ENCODE results near the gene ZSCAN10. TPM values are rescaled to one million over a fixed set of nuclear protein-coding genes. Genes with fewer than 3 reads are reported as not detected.

Gene ZSCAN10
- total and polyA plus RNA-seq, 2 of the 13 experiments (the other 11 are each of a cell fraction or from before 2014, with no cell fraction given) = not detected

GRCh38 chr16:3086596-3087242 lies 12.4 kb downstream of the ZSCAN10 start (continued):
- TF ChIP-seq KDM2A (CRISPR knock-in tag; IDR thresholded peaks at IDR 0.05; ENCODE audit: borderline replicate concordance, low read depth) = peak; percentile 64; the same call in 1 of the 2 replicates
- no peak for TF ChIP-seq NCOA2 (CRISPR knock-in tag; IDR thresholded peaks at IDR 0.05)
- no peak for TF ChIP-seq ZNF431 (CRISPR knock-in tag; IDR thresholded peaks at IDR 0.05; ENCODE audit: borderline replicate concordance, low read depth)
- peak; percentile 61 for TF ChIP-seq GABPB1 (CRISPR knock-in tag; IDR thresholded peaks at IDR 0.05)
- TF ChIP-seq ZNF839 (CRISPR knock-in tag; IDR thresholded peaks at IDR 0.05; ENCODE audit: borderline replicate concordance) = no peak
- TF ChIP-seq THYN1 (CRISPR knock-in tag; IDR thresholded peaks at IDR 0.05; ENCODE audit: borderline replicate concordance, low read depth) = no peak
- no peak for TF ChIP-seq MBNL3 (CRISPR knock-in tag; conservative IDR thresholded peaks at IDR 0.05)
- TF ChIP-seq TOPORS (CRISPR knock-in tag; IDR thresholded peaks at IDR 0.05) = no peak; the same call in 1 of the 2 replicates
- TF ChIP-seq TIGD3 (CRISPR knock-in tag; IDR thresholded peaks at IDR 0.05; ENCODE audit: borderline replicate concordance) = no peak
- no peak for TF ChIP-seq DBP (CRISPR knock-in tag; IDR thresholded peaks at IDR 0.05; ENCODE audit: not compliant biosample characterization)
- no peak for TF ChIP-seq USF2 (IDR thresholded peaks at IDR 0.05; ENCODE audit: low read depth, low read length)
- no peak for TF ChIP-seq USF2 (CRISPR knock-in tag; IDR thresholded peaks at IDR 0.05; ENCODE audit: borderline replicate concordance)
- 0 out of 2 replicates have a peak, but pooled peaks have one; percentile 31 for TF ChIP-seq ZNF264 (CRISPR knock-in tag; IDR thresholded peaks at IDR 0.05)
- TF ChIP-seq HNRNPL (IDR thresholded peaks at IDR 0.05; ENCODE audit: low read depth, low read length) = 0 out of 2 replicates have a peak, but pooled peaks have one; percentile 8
- TF ChIP-seq ZSCAN31 (CRISPR knock-in tag; IDR thresholded peaks at IDR 0.05; ENCODE audit: low read depth) = no peak
- TF ChIP-seq ZNF557 (CRISPR knock-in tag; IDR thresholded peaks at IDR 0.05) = no peak
- peak; percentile 63 for TF ChIP-seq UBTF (CRISPR knock-in tag; IDR thresholded peaks at IDR 0.05)
- peak; percentile 90 for TF ChIP-seq HNF4A (CRISPR knock-in tag; IDR thresholded peaks at IDR 0.05)
- TF ChIP-seq ZNF337 (CRISPR knock-in tag; IDR thresholded peaks at IDR 0.05; ENCODE audit: borderline replicate concordance, low read depth) = no peak
- TF ChIP-seq MXD1 (CRISPR knock-in tag; IDR thresholded peaks at IDR 0.05) = peak; percentile 15; the same call in 1 of the 2 replicates
- no peak for TF ChIP-seq ZSCAN5A (CRISPR knock-in tag; IDR thresholded peaks at IDR 0.05; ENCODE audit: borderline replicate concordance)
